ENCODE measurements around the gene TULP1. TPM values are rescaled to one million over a fixed set of nuclear protein-coding genes. Genes with fewer than 3 reads are reported as not detected.
A peak's percentile ranks its signal among the peaks of the same experiment; 100 is the strongest.

TULP1 gene
- polyA plus RNA-seq, 1 donor = 1.7 TPM

DNA sequence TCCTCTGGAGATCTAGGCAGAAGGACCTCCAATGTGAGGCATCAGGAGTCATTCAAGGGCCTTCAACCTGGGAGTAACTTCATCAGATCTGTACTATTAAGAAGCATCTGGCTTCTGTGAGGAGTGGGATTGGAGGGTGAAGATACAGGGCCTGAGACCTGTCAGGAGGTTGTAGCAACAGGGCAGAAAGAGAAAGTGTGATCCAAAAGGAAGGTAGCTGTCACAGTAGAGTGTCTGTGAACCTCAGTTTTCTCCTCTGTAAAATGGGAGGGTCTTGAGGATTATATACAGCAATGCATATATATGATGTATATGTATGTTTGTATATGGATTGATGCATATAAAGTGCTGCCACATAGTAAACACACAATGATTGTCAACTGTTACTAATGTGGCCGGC is 47.0 kb downstream of the TULP1 start:
- no peak for DNase-seq

GRCh38 chr6:35463292-35463691 is 49.4 kb downstream of the TULP1 start:
- no peak for DNase-seq

- DNase-seq = no peak
Observed at GRCh38 chr6:35461270-35461669, 51.4 kb downstream of the TULP1 start.

DNA sequence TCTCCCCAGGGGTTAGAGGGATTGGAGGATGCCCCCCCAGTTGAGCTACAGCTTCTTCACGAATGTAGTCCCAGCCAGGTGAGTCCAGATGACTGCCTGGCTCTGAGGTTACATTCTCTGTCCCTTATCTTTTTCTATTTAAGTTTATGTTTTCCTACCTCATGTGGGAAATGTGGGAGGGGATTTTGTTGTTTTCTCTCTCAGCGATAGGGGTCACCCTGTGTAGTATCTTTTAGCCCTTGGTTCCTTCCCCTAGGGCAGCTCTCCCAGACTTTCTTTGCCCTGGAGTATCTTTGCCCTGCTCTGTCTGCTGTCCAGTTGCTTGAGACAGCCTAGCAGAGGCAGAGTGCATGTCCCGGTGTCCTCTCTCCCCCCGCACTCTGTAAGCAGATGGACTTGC is 54.8 kb downstream of the TULP1 start:
- no peak for DNase-seq

DNA sequence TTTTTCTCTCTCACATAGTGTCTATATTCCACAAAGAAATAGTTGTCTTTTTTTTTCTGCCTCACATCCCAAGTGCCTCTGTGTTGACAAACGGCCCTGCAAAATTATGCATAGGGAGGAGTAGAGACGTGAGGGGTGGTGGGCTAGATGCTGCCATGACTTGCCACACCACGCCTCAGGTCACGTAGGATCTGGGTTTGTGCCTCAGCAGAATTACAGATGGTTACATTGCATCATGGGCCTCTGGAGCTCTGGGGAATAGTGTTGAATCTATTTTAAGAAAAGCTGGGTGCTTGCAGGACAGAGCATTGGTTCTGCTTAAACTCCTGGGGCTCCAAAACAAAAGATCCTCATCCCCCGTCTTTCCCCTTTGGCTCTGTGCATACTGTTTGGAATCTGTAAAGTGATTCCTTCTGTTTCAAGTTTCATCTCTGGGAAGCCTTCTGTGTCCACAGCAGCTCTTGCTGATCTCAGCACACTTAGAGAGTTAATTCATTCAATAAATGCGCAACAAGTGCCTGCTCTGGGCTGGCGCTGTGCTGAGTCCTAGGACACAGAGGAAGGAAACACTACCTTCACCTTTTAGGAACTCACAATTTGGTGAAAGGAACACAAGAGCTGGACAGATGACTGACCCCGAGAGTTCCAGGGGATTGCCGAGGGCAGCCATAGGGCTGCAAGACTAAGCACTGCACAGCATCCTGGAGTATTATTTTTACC is 58.1 kb downstream of the TULP1 start:
- DNase-seq = no peak

- no peak for DNase-seq
Observed at GRCh38 chr6:35453236-35453635, 59.5 kb downstream of the TULP1 start.

DNA sequence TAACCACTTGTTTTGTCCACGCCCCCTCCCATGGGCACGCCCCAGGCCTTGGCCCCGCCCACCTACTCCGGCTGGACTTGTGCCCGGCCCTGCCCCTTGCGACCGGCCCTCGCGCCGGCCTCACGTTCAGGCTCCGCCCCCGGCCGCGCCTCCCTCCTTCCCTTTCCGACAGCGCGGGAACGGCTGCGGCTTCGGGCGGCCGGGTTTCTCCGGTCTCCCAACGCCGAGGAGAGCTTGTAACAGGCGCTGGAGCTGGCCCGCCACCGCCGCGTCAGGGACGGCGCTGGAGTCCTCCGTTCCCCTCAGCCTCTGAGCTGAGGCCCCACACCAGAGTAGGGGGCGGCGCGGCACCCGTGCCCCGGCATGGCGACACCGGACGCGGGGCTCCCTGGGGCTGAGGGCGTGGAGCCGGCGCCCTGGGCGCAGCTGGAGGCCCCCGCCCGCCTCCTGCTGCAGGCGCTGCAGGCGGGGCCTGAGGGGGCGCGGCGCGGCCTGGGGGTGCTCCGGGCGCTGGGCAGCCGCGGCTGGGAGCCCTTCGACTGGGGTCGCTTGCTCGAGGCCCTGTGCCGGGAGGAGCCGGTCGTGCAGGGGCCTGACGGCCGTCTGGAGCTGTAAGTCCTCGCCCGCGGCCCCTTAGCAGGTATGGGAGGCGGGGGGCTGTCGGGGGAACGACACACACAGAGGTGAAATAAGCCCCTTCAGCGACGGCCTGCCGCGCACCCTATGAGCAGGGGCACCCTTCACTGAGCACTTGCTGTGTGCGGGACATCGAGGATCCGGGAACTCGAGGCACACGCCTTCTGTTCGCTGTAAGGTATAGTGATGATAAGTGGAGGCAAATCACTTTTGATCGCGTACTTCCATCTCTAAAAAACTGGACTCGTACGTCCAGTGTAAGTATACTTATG is 60.3 kb downstream of the TULP1 start, which contains the start of gene FANCE:
Gene FANCE, plus strand, starts transcription at position 156 of the 908 bp plus-strand sequence. Its CDS starts 208 bp downstream, at position 364.
- DNase-seq = peak; percentile 95

DNA sequence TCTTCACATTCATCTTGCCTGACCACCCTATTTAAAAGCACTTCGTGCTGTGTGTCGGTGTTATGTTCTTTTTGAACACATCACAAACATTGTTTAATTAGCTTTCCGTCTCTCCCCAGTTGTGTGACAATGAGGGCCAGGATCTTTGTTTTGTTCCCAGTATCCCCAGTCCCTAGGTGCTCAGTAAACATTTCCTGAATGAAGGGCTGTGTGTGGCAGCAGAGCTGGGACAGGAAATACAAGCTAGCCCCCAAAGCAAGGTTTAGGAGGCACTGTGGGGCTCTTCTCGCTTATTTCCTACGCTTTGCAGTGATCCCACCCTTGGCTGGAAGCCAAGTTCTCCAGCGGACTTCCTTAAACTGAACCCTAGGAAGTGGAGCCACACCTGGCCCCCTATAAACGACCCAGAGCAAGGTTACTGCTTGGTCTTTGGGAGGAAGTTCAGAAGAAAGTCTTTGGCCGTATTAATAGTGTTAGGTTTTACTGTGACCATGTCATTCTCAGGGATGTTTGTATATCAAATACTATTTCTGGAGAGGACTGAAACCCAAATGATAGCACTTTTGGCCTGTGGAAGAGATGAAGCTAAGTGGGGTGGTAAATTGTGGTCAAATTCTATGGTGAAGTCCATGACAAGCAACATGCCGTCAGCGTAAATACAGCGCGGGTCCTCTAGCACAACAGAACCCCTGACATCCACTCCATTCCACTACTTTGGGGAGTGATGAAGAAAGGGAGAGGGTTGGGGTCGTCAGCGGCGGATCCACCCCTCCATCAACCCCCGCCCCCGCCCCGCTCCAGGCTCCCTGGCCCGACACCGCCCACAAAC is 61.1 kb downstream of the TULP1 start:
- no peak for DNase-seq

DNA sequence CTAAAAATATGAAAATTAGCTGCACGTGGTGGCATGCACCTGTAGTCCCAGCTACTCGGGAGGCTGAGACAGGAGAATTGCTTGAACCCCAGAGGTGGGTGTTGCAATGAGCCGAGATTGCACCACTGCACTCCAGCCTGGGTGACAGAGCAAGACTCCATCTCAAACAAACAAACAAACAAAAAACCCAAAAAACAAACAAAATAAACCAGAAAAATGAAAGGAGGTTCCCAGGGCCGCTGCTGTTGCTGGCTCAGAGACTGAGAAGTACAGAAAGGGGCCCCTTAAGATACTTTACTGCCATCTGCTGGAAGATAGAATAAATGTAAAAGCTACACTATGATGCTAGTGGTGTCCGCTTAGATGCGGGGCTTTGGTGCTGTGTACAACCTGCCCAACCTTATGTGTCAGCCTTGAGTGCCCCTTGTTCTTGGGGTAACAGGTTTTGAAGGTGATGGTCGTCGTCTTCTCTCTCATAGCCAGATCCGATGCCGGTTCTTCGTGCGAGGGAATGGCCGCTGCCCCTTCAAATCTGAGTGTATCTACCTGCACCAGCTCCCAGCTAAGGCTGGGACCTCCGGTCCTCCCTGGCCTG is 63.3 kb downstream of the TULP1 start:
- peak; percentile 67 for DNase-seq

DNA sequence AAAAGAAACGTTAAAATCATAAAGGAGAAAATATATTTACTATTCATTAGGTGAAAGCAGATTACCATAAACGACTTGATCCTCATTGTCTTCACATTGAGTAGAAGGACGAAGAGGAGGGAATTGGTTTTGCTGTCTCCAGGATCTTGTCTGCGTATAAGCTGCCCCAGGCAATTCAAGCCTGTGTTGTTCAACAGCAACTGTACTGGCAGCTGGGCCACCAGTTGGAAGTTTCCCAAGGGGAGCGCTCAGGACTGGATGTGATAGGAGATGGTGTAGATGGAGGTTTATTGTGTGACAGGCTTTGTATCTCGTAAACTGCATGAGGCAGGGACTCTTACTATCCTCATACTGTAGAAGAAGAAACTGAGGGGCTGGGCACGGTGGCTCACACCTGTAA is 64.5 kb downstream of the TULP1 start:
- no peak for DNase-seq

Other genes with a start within 250 kb of the TULP1 start
- 3.4 TPM for gene DEF6, start 215.1 kb downstream of the TULP1 start, polyA plus RNA-seq (ENCODE audit: insufficient read length)
- gene PPARD, start 170.3 kb downstream of the TULP1 start, polyA plus RNA-seq (ENCODE audit: insufficient read length) = 21.1 TPM
- gene FANCE, start 60.6 kb downstream of the TULP1 start, polyA plus RNA-seq (ENCODE audit: insufficient read length) = 10.5 TPM
- gene RPL10A, start 44.5 kb downstream of the TULP1 start, polyA plus RNA-seq (ENCODE audit: insufficient read length) = 1,859 TPM
- gene TEAD3, start 15.8 kb downstream of the TULP1 start, polyA plus RNA-seq (ENCODE audit: insufficient read length) = 43.7 TPM
- 26.8 TPM for gene FKBP5, start 176.0 kb upstream of the TULP1 start, polyA plus RNA-seq (ENCODE audit: insufficient read length)
- gene ARMC12, start 224.1 kb upstream of the TULP1 start, polyA plus RNA-seq (ENCODE audit: insufficient read length) = 1.8 TPM

All from left kidney (tissue), 2 donors.